SIG-M5 treated with dmso at 0.1 percent for 504 hours (cell line): ENCODE data around the gene NCEH1.
"Not testable (repeated sequence)": the region's sequence is repeated elsewhere in the genome, so short reads cannot be mapped to it uniquely, and the experiment has no call there.

ENCODE experiments used
- DNase-seq: peaks from one replicate; lab custom pipeline; 2025; ENCODE audit not compliant: unreplicated experiment; lab: John Stamatoyannopoulos, UW

The NCEH1 gene

GRCh38 chr3:172679599-172679998 lies 31.3 kb downstream of the NCEH1 start:
- no peak for DNase-seq

- DNase-seq = no peak
Observed at GRCh38 chr3:172678068-172678467, 32.8 kb downstream of the NCEH1 start.

GRCh38 chr3:172676196-172676922 lies 34.5 kb downstream of the NCEH1 start:
- no peak for DNase-seq

GRCh38 chr3:172675441-172676193 lies 35.2 kb downstream of the NCEH1 start:
- DNase-seq = peak; percentile 72

- DNase-seq = peak; percentile 84
Observed at GRCh38 chr3:172673210-172673679, 37.6 kb downstream of the NCEH1 start.

GRCh38 chr3:172669021-172669420 lies 41.8 kb downstream of the NCEH1 start:
- no peak for DNase-seq

GRCh38 chr3:172666873-172667694 lies 43.8 kb downstream of the NCEH1 start:
- DNase-seq = peak; percentile 87

GRCh38 chr3:172666181-172666872 lies 44.5 kb downstream of the NCEH1 start:
- DNase-seq = peak; percentile 39

GRCh38 chr3:172665510-172665909 lies 45.4 kb downstream of the NCEH1 start:
- DNase-seq = not testable (repeated sequence)

- DNase-seq = not testable (repeated sequence)
Observed at GRCh38 chr3:172660421-172660820, 50.4 kb downstream of the NCEH1 start.

- no peak for DNase-seq
Observed at GRCh38 chr3:172659246-172660002, 51.4 kb downstream of the NCEH1 start.

- peak; percentile 16 for DNase-seq
Observed at GRCh38 chr3:172658344-172659245, 52.3 kb downstream of the NCEH1 start.

- DNase-seq = no peak
Observed at GRCh38 chr3:172656602-172657001, 54.3 kb downstream of the NCEH1 start.

GRCh38 chr3:172655388-172655787 lies 55.5 kb downstream of the NCEH1 start:
- no peak for DNase-seq

- DNase-seq = no peak
Observed at GRCh38 chr3:172654470-172654869, 56.4 kb downstream of the NCEH1 start.

GRCh38 chr3:172653004-172653572 lies 57.8 kb downstream of the NCEH1 start:
- no peak for DNase-seq

GRCh38 chr3:172651936-172652625 lies 58.8 kb downstream of the NCEH1 start:
- no peak for DNase-seq

- no peak for DNase-seq
Observed at GRCh38 chr3:172649987-172650386, 60.9 kb downstream of the NCEH1 start.
